HepG2 (cell line): ENCODE results near the gene PDLIM5. TPM values are rescaled to one million over a fixed set of nuclear protein-coding genes. Genes with fewer than 3 reads are reported as not detected.

Experiments used
- ATAC-seq: fragments of 200-7000 bp; cut with Tn5 transposase; 3 replicates; pipeline ENCODE4 v1.9.1; 2020; ENCODE audit warnings: mild to moderate bottlenecking, moderate library complexity
- BruUV-seq: library from RNA; stranded (reverse); fragments of 400-500 nt; replicated peaks from 2 replicates; lab custom pipeline; 2021; lab: Mats Ljungman, UMichigan
- CTCF ChIA-PET: fragments of 300-600 bp; formaldehyde crosslinking; extraction: SDS; loops from one replicate; lab custom pipeline; 2021; ENCODE audit warnings: low total read pairs, inconsistent platforms, low intra/inter-chr PET ratio; lab: Yijun Ruan, JAX
- POLR2A ChIA-PET: fragments of 350-600 bp; sonication (Branson Sonifier 250); formaldehyde crosslinking; loops from one replicate; lab custom pipeline; 2020; ENCODE audit warnings: antibody characterized with exemption, inconsistent platforms; lab: Yijun Ruan, JAX
- DNase-seq: peaks from one replicate; pipeline ENCODE4 v3.0.0-alpha.2; 2015; ENCODE audit warnings: low spot score
- FAIRE-seq: peaks from 3 replicates; lab custom pipeline; 2011; peaks lifted over from hg19 to GRCh38; lab: Jason Lieb, UNC
- H2AFZ ChIP-seq: one replicate; pipeline ENCODE4 v1.6.1; 2011; ENCODE audit warnings: low read length, inconsistent platforms
- H3K27ac ChIP-seq: fragments of 300-600 bp; 3 replicates; pipeline ENCODE4 v1.8.0; 2011; ENCODE audit warnings: mixed run types, mild to moderate bottlenecking, mixed read lengths, low read length, inconsistent platforms; ENCODE audit not compliant: insufficient read depth; ENCODE audit errors: extremely low read length
- H3K27me3 ChIP-seq, 2 experiments: fragments of 200-600 bp in 1 of 2; 2 replicates in 1 of 2; 3 replicates in 1 of 2; pipeline versions ENCODE4 v1.6.0 to v1.8.0; 2011; ENCODE audit warnings: low read length in 2 of 2, mild to moderate bottlenecking in 2 of 2, moderate library complexity in 2 of 2, inconsistent platforms in 1 of 2; ENCODE audit not compliant: insufficient read depth in 2 of 2, control insufficient read depth in 1 of 2
- H3K36me3 ChIP-seq, 2 experiments: fragments of 200-600 bp in 1 of 2; replicated peaks in 1 of 2; 2 replicates in 1 of 2; 3 replicates in 1 of 2; pipeline versions ENCODE4 v1.5.1 to v1.8.0; 2011; ENCODE audit warnings: low read length in 2 of 2, inconsistent platforms in 1 of 2; ENCODE audit not compliant: insufficient read depth in 2 of 2, control insufficient read depth in 1 of 2
- H3K4me1 ChIP-seq: 2 replicates; pipeline ENCODE4 v1.5.1; 2012; ENCODE audit warnings: low read length, inconsistent platforms; ENCODE audit not compliant: insufficient read depth
- H3K4me2 ChIP-seq: 2 replicates; pipeline ENCODE4 v1.6.0; 2011; ENCODE audit warnings: low read depth, low read length, inconsistent platforms
- H3K4me3 ChIP-seq, 3 experiments: fragments of 200-600 bp in 1 of 3; sonication (generic), shearing (Covaris generic) in 1 of 3; replicated peaks in 1 of 3; 2 replicates each; pipeline ENCODE4 v1.5.1; 2011 to 2016; ENCODE audit warnings: low read length in 3 of 3, inconsistent platforms in 2 of 3, low read depth in 2 of 3, mild to moderate bottlenecking in 2 of 3, control low read depth in 1 of 3, mixed read lengths in 1 of 3; ENCODE audit not compliant: insufficient read depth in 1 of 3
- H3K79me2 ChIP-seq: one replicate; pipeline ENCODE4 v1.6.1; 2011; ENCODE audit warnings: low read length, inconsistent platforms; ENCODE audit not compliant: insufficient read depth
- H3K9ac ChIP-seq: 2 replicates; pipeline ENCODE4 v1.6.0; 2011; ENCODE audit warnings: mild to moderate bottlenecking, low read depth, low read length, inconsistent platforms; ENCODE audit not compliant: insufficient read depth
- H3K9me3 ChIP-seq: 2 replicates; pipeline ENCODE4 v1.5.1; 2012; ENCODE audit warnings: mild to moderate bottlenecking, low read length
- H4K20me1 ChIP-seq: 2 replicates; pipeline ENCODE4 v1.6.0; 2011; ENCODE audit warnings: inconsistent platforms, mild to moderate bottlenecking, low read length, moderate library complexity; ENCODE audit not compliant: insufficient read depth
- FOSL1 ChIP-seq: sonication (generic); formaldehyde crosslinking; IDR thresholded peaks from 2 replicates; pipeline ENCODE4 v1.9.0; 2021; ENCODE audit warnings: missing genetic modification reagents, borderline replicate concordance
- FOXA1 ChIP-seq, 2 experiments: fragments of 450-650 bp in 1 of 2; sonication (generic) in 1 of 2; formaldehyde crosslinking in 1 of 2; IDR thresholded peaks; 2 replicates each; pipeline versions ENCODE4 v1.4.0 to v1.6.1; 2016 to 2020; ENCODE audit warnings: missing genetic modification reagents in 1 of 2
- MATR3 ChIP-seq: sonication (generic); formaldehyde crosslinking; IDR thresholded peaks from 2 replicates; pipeline ENCODE4 v1.4.0; 2020; ENCODE audit warnings: missing genetic modification reagents
- STAT6 ChIP-seq: sonication (generic); formaldehyde crosslinking; IDR thresholded peaks from 2 replicates; pipeline ENCODE4 v1.4.0; 2020; ENCODE audit warnings: missing genetic modification reagents, mild to moderate bottlenecking, borderline replicate concordance
- ZNF317 ChIP-seq: sonication (generic); formaldehyde crosslinking; IDR thresholded peaks from 2 replicates; pipeline ENCODE4 v1.5.0; 2020; ENCODE audit warnings: mild to moderate bottlenecking, missing genetic modification reagents
- ZNF646 ChIP-seq: sonication (generic); formaldehyde crosslinking; IDR thresholded peaks from 2 replicates; pipeline ENCODE4 v1.9.0; 2021; ENCODE audit warnings: mild to moderate bottlenecking, missing genetic modification reagents
- ZNF652 ChIP-seq: IDR thresholded peaks from 2 replicates; pipeline ENCODE4 v1.6.1; 2016; ENCODE audit warnings: low read depth, borderline replicate concordance
- WGBS: methylation state at CpG from one replicate; pipeline ENCODE4 v1.1.6; 2017; ENCODE audit warnings: low lambda C conversion rate; 5-methylcytosine and 5-hydroxymethylcytosine counted together
- in situ Hi-C: cut with HindIII; loops from 2 replicates; pipeline ENCODE4 v1.10.0; 2017; ENCODE audit warnings: low pct_unique_long_range_greater_than_20kb; ENCODE audit not compliant: extremely low pct_ligation_motif_present
- intact Hi-C: fragments of 100-400 bp; cut with micrococcal nuclease; formaldehyde crosslinking; loops from one replicate; pipeline ENCODE4 v1.10.0; 2022; ENCODE audit not compliant: unreplicated experiment
- polyA plus RNA-seq, 8 experiments: library from polyadenylated mRNA; depleted of rRNA in 3 of 8; stranded (reverse) in 7 of 8; unstranded in 1 of 8; fragments of >200 nt; fragmentation: Illumina TruSeq in 4 of 8; extraction: Trizol in 4 of 8; gene quantifications; 2 replicates each; pipeline versions ENCODE4 v1.2.1 to v1.2.3, GENCODE V29; 2011 to 2016; ENCODE audit warnings: low read depth in 4 of 8, missing spikeins in 1 of 8, mixed read lengths in 1 of 8; ENCODE audit not compliant: insufficient read depth in 1 of 8
- total RNA-seq, 5 experiments: library from RNA; depleted of rRNA; stranded (reverse); fragments of >200 nt; fragmentation: Illumina TruSeq; extraction: Trizol; gene quantifications; 2 replicates each; pipeline ENCODE4 v1.2.3, GENCODE V29; 2016; ENCODE audit warnings: low read depth in 1 of 5
- TF ChIP-seq, protein P1 (sequence below): sonication (generic); formaldehyde crosslinking; conservative IDR thresholded peaks from 2 replicates; pipeline ENCODE4 v1.4.0; 2020; ENCODE audit warnings: mild to moderate bottlenecking, missing genetic modification reagents, moderate library complexity

The PDLIM5 gene
- total and polyA plus RNA-seq, 2 of the 13 experiments (the other 11 are each of a cell fraction or from before 2014, with no cell fraction given) = 52.8 to 119 TPM

- ChIA-PET CTCF (no interaction called here), POLR2A (no interaction called here)
- WGBS = 95% methylated on average over 3 of the region's 3 CpGs
- Histone ChIP-seq H3K4me1 (no peaks in the 10 kb centered on the region), H3K9me3 (no peaks in the 10 kb centered on the region), H3K79me2 (no peaks in the 10 kb centered on the region), H3K27me3 (no peaks in the 10 kb centered on the region), H3K4me2 (no peak overlapping the region), H3K27ac (no peak overlapping the region), H3K4me3 (no peak overlapping the region), H3K36me3 (peaks cover 0 to 2% of the 10 kb centered on the region in 2 experiments; a peak in 2 of 5 replicates), H4K20me1 (no peaks in the 10 kb centered on the region), H3K9ac (no peak overlapping the region), H2AFZ (no peak overlapping the region)
- FAIRE-seq (no peak), ATAC-seq (no peak), DNase-seq (no peak)
- in situ Hi-C loops (no loop called here), intact Hi-C loops (no loop called here)
- TF ChIP-seq ZNF652 (CRISPR knock-in tag) (no peak), FOXA1 (IDR thresholded peaks at IDR 0.05) (no peak), FOXA1 (CRISPR knock-in tag; IDR thresholded peaks at IDR 0.05) (no peak), FOSL1 (CRISPR knock-in tag) (no peak), MATR3 (CRISPR knock-in tag) (no peak), ZNF317 (CRISPR knock-in tag) (no peak), ZNF646 (no peak), STAT6 (CRISPR knock-in tag) (no peak)
- TF ChIP-seq, protein P1, sequence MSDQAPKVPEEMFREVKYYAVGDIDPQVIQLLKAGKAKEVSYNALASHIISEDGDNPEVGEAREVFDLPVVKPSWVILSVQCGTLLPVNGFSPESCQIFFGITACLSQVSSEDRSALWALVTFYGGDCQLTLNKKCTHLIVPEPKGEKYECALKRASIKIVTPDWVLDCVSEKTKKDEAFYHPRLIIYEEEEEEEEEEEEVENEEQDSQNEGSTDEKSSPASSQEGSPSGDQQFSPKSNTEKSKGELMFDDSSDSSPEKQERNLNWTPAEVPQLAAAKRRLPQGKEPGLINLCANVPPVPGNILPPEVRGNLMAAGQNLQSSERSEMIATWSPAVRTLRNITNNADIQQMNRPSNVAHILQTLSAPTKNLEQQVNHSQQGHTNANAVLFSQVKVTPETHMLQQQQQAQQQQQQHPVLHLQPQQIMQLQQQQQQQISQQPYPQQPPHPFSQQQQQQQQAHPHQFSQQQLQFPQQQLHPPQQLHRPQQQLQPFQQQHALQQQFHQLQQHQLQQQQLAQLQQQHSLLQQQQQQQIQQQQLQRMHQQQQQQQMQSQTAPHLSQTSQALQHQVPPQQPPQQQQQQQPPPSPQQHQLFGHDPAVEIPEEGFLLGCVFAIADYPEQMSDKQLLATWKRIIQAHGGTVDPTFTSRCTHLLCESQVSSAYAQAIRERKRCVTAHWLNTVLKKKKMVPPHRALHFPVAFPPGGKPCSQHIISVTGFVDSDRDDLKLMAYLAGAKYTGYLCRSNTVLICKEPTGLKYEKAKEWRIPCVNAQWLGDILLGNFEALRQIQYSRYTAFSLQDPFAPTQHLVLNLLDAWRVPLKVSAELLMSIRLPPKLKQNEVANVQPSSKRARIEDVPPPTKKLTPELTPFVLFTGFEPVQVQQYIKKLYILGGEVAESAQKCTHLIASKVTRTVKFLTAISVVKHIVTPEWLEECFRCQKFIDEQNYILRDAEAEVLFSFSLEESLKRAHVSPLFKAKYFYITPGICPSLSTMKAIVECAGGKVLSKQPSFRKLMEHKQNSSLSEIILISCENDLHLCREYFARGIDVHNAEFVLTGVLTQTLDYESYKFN = no peak
- no TSS peak for BruUV-seq
Measured at GRCh38 chr4:94605241-94605805, 153.6 kb downstream of the PDLIM5 start.
